ENCODE results near the gene PRKN.

Gene PRKN

GRCh38 chr6:161462148-161462547, 1265.4 kb downstream of the PRKN start:
- no peak overlapping the region for H3K27ac ChIP-seq
- no peak for TF ChIP-seq ZFX (IDR thresholded peaks at IDR 0.05; ENCODE audit: borderline replicate concordance)
- TF ChIP-seq, protein P1, sequence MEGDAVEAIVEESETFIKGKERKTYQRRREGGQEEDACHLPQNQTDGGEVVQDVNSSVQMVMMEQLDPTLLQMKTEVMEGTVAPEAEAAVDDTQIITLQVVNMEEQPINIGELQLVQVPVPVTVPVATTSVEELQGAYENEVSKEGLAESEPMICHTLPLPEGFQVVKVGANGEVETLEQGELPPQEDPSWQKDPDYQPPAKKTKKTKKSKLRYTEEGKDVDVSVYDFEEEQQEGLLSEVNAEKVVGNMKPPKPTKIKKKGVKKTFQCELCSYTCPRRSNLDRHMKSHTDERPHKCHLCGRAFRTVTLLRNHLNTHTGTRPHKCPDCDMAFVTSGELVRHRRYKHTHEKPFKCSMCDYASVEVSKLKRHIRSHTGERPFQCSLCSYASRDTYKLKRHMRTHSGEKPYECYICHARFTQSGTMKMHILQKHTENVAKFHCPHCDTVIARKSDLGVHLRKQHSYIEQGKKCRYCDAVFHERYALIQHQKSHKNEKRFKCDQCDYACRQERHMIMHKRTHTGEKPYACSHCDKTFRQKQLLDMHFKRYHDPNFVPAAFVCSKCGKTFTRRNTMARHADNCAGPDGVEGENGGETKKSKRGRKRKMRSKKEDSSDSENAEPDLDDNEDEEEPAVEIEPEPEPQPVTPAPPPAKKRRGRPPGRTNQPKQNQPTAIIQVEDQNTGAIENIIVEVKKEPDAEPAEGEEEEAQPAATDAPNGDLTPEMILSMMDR (IDR thresholded peaks at IDR 0.05): no peak

DNA sequence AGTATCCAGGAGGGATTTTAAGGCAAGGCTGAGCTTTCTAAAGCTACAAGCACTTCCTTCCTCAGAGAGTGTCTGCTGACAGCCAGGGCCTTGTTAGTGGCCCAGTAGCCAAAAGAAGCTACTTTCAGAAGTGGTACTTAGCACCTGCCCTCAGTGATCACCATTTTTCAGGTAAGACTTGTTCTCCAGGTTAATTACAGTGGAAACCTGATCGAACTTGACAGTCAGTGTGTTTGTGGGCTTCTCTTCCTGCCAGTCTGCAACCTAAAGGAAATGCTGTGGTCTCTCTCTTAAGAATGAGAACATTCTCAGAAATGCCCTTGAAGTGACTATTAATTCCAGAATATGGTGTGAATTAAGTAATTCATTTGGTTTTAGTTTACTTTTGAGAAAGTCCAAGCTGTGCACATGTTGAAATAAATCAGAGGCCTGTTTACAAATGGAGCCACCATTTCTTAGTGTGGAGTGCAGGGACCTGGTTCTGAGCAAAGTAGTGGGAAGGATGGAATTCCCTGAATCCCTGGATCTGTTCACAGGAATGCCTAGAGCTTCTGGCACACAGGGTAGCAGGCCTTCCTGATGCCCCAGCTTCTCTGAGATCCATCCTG, 1268.5 kb downstream of the PRKN start:
- TF ChIP-seq ZFX (IDR thresholded peaks at IDR 0.05; ENCODE audit: borderline replicate concordance): no peak
- no peak overlapping the region for H3K27ac ChIP-seq

DNA sequence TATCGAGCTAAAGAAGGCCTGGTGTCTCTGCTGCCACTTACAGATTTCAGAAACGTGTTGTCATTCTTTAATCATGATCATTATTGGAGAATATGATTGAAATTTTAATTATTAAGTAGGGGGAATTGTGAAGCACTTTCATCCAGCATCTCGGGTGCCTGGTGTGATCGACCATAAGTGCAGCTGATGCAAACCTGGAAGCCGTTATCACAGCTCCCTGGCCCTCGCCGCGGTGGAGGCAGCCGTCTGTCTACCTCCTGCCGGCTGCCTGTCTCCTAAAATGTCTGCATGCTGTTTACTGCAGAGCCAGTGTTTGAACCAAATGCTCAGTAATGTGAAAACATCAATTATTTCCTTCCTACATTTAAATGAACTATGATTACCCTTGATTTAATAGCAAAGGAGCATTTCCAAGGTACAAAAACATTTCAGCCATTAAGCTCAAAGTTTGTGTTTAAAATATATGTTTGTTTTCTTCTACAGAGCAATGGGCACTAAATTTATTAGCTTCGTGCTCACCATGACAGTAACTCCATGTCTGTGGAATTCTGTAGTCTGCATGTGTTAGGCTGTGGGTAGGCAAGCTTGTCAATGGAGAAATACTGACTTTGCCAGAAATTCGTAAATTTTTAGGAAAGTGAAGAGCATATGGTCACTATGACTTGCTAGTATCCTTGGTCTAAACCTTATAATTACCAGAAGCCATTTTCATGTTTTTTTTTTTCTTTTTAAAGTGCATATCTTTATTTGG, 1269.2 kb downstream of the PRKN start:
- no peak for TF ChIP-seq ZFX (IDR thresholded peaks at IDR 0.05; ENCODE audit: borderline replicate concordance)
- TF ChIP-seq, protein P1 (IDR thresholded peaks at IDR 0.05): no peak
- H3K27ac ChIP-seq: no peak overlapping the region

GRCh38 chr6:161455848-161456247, 1271.7 kb downstream of the PRKN start:
- H3K27ac ChIP-seq: no peak overlapping the region
- no peak for TF ChIP-seq ZFX (IDR thresholded peaks at IDR 0.05; ENCODE audit: borderline replicate concordance)
- TF ChIP-seq, protein P1 (IDR thresholded peaks at IDR 0.05): no peak

DNA sequence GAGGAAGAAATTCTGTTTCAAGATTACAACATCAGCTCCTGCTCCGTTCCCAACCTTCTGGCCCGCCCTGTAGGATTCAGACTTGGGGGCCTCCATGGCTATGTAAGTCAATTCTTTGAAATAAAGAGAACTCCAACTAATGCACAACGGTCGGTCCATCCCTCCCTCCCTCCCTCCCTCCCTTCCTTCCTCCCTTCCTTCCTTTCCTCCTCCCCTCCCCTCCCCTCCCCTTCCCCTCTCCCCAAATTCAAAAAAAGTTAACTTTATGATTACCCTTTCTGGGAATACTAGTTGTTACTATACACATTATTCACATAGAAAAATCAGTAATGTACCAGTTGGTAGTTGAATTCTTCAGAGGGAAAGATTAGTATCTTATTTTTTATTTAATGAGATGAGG, 1274.0 kb downstream of the PRKN start:
- TF ChIP-seq ZFX (IDR thresholded peaks at IDR 0.05; ENCODE audit: borderline replicate concordance): no peak
- TF ChIP-seq, protein P1 (IDR thresholded peaks at IDR 0.05): no peak
- H3K27ac ChIP-seq: no peak overlapping the region

DNA sequence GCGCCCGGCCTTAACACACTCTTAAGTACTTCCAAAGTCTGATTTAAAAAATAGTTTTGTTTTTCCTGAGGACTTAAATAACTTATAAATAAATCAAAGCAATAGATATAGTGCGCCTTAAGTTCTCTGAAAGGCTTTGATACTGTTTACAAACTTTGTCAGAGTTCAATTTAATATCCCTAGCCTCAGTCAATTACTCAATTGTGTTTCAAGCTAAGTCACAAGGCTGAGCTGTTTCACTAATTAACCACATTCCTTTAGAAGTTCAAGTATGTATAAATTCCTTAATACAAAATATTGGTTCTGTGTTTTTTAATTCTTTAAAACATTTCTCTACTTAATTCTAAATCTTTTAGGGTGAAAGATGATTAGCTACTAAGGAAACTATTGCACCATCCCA, 1275.3 kb downstream of the PRKN start:
- H3K27ac ChIP-seq: no peak overlapping the region

DNA sequence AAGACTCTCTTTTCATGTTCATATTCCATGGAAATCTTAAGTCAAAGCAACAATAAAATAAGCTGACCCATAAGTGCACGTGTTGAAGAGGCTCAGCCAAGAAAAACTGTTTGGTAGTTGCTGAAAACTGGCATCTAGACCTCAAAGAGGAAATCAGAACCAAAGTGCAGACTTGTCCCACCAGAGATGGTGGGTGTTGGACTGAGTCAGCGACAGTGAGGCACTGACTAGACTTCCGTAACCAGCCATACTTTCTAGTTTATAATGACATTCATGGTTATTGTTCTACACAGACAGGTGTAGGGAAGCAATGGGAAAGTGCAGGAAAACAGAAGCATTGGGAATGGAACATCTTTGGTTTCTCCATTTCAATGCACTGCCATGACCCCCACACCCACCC, 1278.0 kb downstream of the PRKN start:
- H3K27ac ChIP-seq: no peak overlapping the region
- TF ChIP-seq, protein P1 (IDR thresholded peaks at IDR 0.05): no peak
- TF ChIP-seq ZFX (IDR thresholded peaks at IDR 0.05; ENCODE audit: borderline replicate concordance): no peak

More for the DNA sequence above, 1275.3 kb downstream of the PRKN start:
- TF ChIP-seq ZFX (IDR thresholded peaks at IDR 0.05; ENCODE audit: borderline replicate concordance): no peak
- TF ChIP-seq, protein P1 (IDR thresholded peaks at IDR 0.05): no peak

Data from 22Rv1 (cell line).